Endometrial microvascular endothelial cells (primary cell): ENCODE measurements around the gene CSRP1. TPM values are rescaled to one million over a fixed set of nuclear protein-coding genes. Genes with fewer than 3 reads are reported as not detected.

ENCODE experiments used
- in situ Hi-C: cut with HindIII; loops from 2 replicates; pipeline ENCODE4 v1.10.0; 2017; ENCODE audit warnings: low sequenced_read_pairs, low pct_unique_long_range_greater_than_20kb; ENCODE audit errors: inconsistent ontology term
- total RNA-seq: library from RNA; depleted of rRNA; stranded (reverse); fragments of >200 nt; gene quantifications from one replicate; pipeline ENCODE4 v1.2.3, GENCODE V29; 2015; ENCODE audit errors: inconsistent ontology term

The CSRP1 gene
- total RNA-seq, 1 donor from 2014 or later = 2,449 TPM

- in situ Hi-C loops = loop anchor here (5.0 kb wide), 1 partner anchor 39 kb away; no protein-coding TSS in a partner anchor
These were observed 9.7 kb upstream of the CSRP1 start for GRCh38 chr1:201516511-201517127.

- in situ Hi-C loops = loop anchor here (5.0 kb wide), 1 partner anchor 39 kb away; no protein-coding TSS in a partner anchor
These were observed 9.0 kb upstream of the CSRP1 start for GRCh38 chr1:201515895-201516294.

- in situ Hi-C loops = loop anchor here (5.0 kb wide), 1 partner anchor 38 kb away; no protein-coding TSS in a partner anchor
These were observed 8.3 kb upstream of the CSRP1 start for GRCh38 chr1:201515062-201515750.

- in situ Hi-C loops = no loop called here
These were observed 7.5 kb upstream of the CSRP1 start for GRCh38 chr1:201514466-201514865.

GRCh38 chr1:201513498-201514243 is 6.7 kb upstream of the CSRP1 start:
- in situ Hi-C loops = no loop called here

- in situ Hi-C loops = no loop called here
These were observed 5.1 kb upstream of the CSRP1 start for GRCh38 chr1:201511941-201512539.

- in situ Hi-C loops = no loop called here
These were observed 4.5 kb upstream of the CSRP1 start for GRCh38 chr1:201511396-201511940.

- in situ Hi-C loops = no loop called here
These were observed 3.8 kb upstream of the CSRP1 start for GRCh38 chr1:201510734-201511133.

GRCh38 chr1:201509601-201510374 is 2.9 kb upstream of the CSRP1 start:
- in situ Hi-C loops = no loop called here

GRCh38 chr1:201508809-201509208 is 1.9 kb upstream of the CSRP1 start:
- in situ Hi-C loops = no loop called here

- in situ Hi-C loops = no loop called here
These were observed 395 bp upstream of the CSRP1 start for GRCh38 chr1:201507360-201507675.

GRCh38 chr1:201506092-201506491 is 831 bp downstream of the CSRP1 start:
- in situ Hi-C loops = no loop called here

GRCh38 chr1:201505503-201505890 is 1.4 kb downstream of the CSRP1 start:
- in situ Hi-C loops = no loop called here

GRCh38 chr1:201504799-201505502 is 2.0 kb downstream of the CSRP1 start:
- in situ Hi-C loops = no loop called here

GRCh38 chr1:201504179-201504631 is 2.7 kb downstream of the CSRP1 start:
- in situ Hi-C loops = no loop called here

GRCh38 chr1:201503397-201504176 is 3.3 kb downstream of the CSRP1 start:
- in situ Hi-C loops = no loop called here

GRCh38 chr1:201502511-201502857 is 4.4 kb downstream of the CSRP1 start:
- in situ Hi-C loops = no loop called here
